HG03097 (cell line): ENCODE measurements around the gene JPH4.

ENCODE experiments used
- ATAC-seq: cut with Tn5 transposase; IDR thresholded peaks from one replicate; pipeline ENCODE4 v1.9.1; 2021; ENCODE audit not compliant: unreplicated experiment, low FRiP score

JPH4 gene

GRCh38 chr14:23578560-23579310, at the start of gene JPH4:
Gene JPH4 (minus strand): TSS chr14:23578790. CDS start chr14:23577453, 1,337 bp downstream.
- no peak for ATAC-seq

GRCh38 chr14:23627961-23628360, 49.4 kb upstream of the JPH4 start:
- ATAC-seq: no peak

GRCh38 chr14:23626946-23627345, 48.4 kb upstream of the JPH4 start:
- no peak for ATAC-seq

- ATAC-seq: no peak
Measured at GRCh38 chr14:23624830-23625404, 46.3 kb upstream of the JPH4 start.

- no peak for ATAC-seq
Measured at GRCh38 chr14:23623962-23624361, 45.4 kb upstream of the JPH4 start.

GRCh38 chr14:23622990-23623389, 44.4 kb upstream of the JPH4 start:
- ATAC-seq: no peak

GRCh38 chr14:23621932-23622730, 43.5 kb upstream of the JPH4 start:
- ATAC-seq: no peak

GRCh38 chr14:23621204-23621931, 42.8 kb upstream of the JPH4 start:
- ATAC-seq: no peak

GRCh38 chr14:23620177-23620702, 41.6 kb upstream of the JPH4 start:
- no peak for ATAC-seq

- no peak for ATAC-seq
Measured at GRCh38 chr14:23618415-23618988, 39.9 kb upstream of the JPH4 start.

- no peak for ATAC-seq
Measured at GRCh38 chr14:23617539-23617938, 38.9 kb upstream of the JPH4 start.

GRCh38 chr14:23615856-23616255, 37.3 kb upstream of the JPH4 start:
- no peak for ATAC-seq

GRCh38 chr14:23614395-23614828, 35.8 kb upstream of the JPH4 start:
- no peak for ATAC-seq

GRCh38 chr14:23613242-23614070, 34.9 kb upstream of the JPH4 start:
- ATAC-seq: no peak

- ATAC-seq: no peak
Measured at GRCh38 chr14:23612802-23613201, 34.2 kb upstream of the JPH4 start.

- no peak for ATAC-seq
Measured at GRCh38 chr14:23612354-23612732, 33.8 kb upstream of the JPH4 start.

GRCh38 chr14:23610815-23611289, 32.3 kb upstream of the JPH4 start:
- no peak for ATAC-seq

GRCh38 chr14:23610090-23610814, 31.7 kb upstream of the JPH4 start:
- ATAC-seq: no peak
